GM19455 (cell line): Measurements from ENCODE around the gene LAMA2.
"Not testable (repeated sequence)": the region's sequence is repeated elsewhere in the genome, so short reads cannot be mapped to it uniquely, and the experiment has no call there.

ENCODE experiments used
- ATAC-seq: cut with Tn5 transposase; IDR thresholded peaks from one replicate; pipeline ENCODE4 v1.9.1; 2021; ENCODE audit not compliant: unreplicated experiment

LAMA2 gene

DNA sequence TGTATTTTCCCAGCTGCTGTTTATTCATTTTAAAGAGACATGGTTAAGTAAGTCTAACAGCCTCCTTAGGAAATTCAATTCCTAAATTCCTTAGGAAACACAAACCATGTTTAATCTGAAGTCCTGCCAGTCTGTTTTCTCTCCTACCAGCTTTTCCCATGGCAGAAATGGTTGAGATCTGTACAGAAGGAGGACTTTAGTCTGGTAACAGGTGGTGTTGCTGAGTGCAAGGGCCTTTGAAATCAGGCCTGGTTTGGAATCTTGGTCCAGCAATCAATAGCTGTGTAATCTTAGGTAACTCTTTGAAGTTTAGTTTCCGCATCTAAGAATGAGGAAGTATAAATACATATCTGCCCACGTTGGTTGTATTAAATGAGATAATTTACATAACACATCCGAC, 232.5 kb downstream of the LAMA2 start:
- no peak for ATAC-seq

DNA sequence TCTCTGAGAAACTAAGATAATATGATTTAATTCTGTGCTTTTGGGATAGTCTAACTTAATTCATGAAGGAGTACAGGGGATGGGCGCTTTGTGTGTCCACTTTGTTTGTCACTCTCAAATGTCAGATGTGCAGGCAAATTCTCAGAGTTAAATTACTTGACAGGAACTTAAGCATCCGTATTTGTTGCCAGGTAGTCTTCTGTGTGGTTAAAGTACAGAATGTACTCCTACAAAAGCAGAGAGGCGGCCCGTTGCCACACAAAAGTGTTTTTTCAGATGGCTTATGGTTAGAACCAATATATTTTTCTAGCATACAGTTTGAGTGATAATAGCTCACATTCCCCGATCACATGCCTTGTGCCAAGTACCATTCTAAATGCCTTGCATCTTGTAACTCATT, 234.4 kb downstream of the LAMA2 start:
- ATAC-seq: no peak

DNA sequence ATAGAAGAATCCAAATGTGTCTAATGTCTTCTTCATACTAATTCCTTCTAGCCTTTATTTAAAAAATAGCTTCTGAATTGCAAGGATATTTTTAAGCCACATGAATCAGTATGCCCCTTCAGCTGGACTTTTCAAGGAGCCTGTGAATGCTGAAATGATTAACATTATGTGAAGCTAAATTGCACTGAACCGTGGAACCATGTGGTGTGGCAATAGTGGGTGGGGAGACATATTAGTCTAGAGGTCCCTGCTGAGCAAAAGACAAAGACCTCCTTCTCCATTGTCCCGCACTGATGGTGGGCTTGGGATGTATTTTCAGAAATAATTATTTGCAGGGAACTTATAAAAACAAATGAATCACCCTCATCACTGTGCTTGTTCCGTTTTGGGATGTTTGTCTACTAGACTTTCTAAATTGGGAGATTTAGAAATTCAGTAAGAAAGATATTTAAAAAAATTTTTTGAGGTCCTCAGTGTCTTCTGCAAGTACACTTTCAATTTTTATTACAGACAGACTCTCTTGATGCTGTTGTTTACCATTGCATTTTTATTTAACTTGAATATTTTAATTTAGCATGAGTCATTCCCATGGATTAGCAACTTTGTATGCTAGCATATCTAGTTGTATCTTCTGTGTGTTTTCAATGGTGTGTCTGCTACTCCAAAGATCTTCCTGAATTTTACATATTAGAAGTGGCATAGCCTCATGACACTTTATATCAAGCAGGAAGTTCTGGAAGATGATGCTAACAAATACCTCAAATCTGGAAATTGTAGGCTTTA, 238.1 kb downstream of the LAMA2 start:
- no peak for ATAC-seq

DNA sequence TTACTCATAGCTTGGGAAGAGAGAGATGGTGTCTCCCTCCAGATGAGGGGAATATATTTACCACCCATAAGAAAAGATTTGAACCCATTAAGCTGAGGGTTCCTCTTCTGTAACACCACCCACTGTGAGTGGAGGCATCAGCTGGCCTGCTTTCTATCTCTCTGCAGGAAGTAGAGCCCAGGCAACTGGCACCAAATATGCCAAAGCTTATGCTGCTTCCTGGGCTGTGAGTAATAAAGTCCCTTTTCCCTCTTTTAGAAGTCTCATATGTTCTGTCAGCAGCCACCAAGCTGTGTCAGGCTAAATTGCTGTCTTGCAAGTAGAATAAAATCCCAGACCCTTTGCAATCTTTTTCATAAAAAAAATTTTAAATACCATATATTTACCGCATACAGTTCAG, 241.4 kb downstream of the LAMA2 start:
- no peak for ATAC-seq

DNA sequence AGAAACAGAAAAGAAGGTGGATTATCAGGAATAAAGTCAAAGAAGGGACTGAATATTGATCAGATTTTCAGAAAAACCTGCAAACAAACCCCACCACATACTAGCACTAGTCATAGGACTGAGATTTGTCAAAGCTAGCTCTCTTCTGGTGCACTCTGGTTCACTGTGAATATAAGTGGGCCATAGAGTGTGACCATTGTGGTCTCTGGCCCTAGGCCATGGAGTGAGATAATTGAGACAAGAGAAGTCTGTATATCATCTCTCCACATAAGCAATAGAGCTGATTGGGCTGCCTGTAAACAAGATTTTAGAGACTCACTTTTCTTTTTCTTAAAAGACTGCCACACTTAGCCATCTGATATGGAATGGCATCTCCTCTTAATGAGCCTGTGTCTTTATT, 247.2 kb downstream of the LAMA2 start:
- no peak for ATAC-seq

DNA sequence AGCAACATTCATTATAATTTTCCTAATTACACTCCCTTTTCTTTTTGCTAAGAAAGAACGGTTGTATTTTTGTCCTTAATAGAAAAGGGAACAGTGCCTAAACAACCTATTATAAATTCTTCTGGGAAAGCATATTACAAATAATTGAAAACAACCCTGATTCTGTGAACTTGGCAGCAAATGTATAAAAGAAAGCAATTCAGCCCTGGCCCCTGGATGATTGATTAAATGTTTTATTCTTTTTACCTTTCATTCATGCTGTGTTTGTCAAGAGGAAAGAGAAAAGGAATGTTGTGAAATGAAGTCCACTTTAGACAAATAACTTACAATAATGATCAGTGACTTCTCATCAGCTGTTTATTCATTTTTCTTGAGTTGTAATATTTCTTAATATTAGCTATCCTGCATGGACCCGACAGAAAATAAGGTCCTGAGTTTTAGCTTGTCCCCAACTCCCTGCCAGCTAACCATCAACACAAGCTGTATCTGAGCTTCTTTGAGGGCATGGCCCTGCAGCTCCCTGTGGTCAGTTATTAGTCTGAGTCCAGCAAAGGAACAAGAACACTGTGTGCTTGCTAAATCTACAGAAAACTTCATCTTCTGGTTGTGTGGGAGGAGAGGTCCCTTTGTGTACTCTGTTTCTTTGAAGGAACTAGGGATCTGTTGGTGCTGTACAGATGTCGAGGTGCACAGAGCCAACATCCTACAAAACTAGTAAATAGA, 248.2 kb downstream of the LAMA2 start:
- no peak for ATAC-seq

DNA sequence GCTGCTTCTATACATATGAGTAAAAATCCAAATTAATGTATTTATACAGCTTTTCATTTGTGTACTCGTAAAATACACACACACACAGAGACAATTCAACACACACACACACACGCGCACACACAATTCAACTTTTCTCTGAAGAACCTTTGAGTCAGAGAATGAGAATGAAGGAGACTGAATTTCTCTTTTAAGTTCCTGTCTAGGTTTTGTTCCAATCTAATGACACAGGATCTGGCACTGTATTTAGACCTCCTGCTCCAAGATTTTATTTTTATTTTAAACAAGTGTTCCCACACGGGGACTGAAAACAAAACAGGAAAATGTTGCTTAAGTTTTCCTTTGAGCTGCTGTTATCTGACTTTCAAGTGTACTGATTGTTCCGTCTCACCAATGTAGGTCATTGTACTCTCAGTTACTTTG, 250.8 kb downstream of the LAMA2 start:
- no peak for ATAC-seq

DNA sequence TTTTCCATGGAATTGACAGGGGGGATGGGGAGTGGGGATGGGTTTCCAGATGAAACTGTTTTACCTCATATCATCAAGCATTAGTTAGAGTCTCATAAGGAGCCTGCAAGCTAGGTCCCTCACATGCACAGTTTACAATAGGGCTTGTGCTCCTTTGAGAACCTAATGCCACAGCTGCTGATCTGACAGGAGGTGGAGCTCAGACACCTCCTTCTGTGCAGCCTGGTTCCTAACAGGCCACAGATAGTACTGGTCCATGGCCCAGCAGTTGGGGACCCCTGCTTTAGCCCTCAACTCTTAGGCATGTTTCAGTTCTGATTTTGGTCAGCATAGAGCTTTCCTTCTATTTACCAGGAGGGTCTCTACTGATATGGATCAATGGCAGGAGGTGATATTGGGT, 251.6 kb downstream of the LAMA2 start:
- ATAC-seq: no peak

DNA sequence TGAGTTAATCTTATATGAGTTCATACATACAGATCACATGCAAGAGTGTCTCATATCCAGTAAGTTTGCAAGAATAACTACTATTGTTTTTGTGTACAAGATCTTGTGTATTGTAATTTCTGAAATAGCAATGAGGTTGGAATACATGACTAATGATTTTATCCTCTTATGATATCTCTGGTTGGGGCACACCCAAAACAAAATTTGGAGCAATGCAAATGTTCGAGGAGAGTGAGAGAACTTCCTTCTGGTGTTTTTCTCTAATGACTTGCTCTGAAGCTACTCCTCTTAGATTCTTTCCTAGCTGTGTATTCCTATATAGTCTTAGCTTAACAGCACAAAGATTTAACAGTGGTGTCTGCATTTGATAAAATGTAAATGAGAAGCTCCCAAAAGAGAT, 252.5 kb downstream of the LAMA2 start:
- ATAC-seq: no peak

DNA sequence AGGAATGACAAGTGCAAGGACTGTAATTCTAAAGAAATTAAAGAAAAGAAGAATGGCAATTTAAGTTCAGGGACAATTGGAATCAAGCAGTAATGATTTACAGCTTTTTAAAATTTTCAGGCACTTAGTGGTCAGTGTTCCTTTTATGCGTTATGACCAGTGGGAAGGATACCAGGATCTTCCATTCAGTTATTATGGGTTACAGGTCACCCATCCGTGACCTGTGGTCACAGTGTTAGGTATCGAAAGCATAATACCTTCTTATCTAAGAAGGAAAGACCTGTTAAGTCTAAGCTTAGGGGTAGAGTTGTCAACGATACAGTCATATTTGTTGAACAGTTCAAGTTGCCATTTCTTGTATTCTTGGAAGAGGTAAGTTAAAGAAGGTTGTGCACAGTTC, 253.8 kb downstream of the LAMA2 start:
- no peak for ATAC-seq

DNA sequence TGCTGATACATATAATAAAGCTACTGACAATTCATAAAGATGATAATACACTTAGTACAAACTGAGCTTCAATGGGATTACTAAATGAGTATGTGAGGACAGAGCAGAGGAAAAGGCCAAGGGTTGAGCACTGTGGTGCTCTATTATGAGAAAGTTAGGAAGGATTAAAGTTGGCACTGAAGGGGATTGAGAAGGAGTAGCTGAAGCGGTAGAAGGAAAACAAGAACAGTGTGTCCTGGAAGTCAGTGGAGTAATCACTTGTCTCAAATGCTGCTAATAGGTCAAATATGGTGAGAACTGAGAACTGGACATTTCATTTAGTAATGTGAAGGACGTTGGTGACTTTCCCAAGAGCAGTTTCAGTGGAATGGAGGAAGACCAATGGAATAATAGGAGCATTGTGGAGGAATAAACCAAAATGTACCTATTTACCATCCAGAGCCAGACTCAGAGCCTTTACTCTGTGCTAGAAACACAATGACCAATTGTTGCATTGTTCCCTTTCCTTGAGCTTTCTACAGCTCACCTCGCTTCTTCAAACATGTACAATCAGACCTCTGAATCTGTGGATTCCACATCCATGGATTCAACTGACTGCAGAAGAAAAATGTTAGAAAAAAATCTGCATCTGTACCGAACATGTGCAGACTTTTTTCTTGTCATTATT, 255.9 kb downstream of the LAMA2 start:
- ATAC-seq: no peak

DNA sequence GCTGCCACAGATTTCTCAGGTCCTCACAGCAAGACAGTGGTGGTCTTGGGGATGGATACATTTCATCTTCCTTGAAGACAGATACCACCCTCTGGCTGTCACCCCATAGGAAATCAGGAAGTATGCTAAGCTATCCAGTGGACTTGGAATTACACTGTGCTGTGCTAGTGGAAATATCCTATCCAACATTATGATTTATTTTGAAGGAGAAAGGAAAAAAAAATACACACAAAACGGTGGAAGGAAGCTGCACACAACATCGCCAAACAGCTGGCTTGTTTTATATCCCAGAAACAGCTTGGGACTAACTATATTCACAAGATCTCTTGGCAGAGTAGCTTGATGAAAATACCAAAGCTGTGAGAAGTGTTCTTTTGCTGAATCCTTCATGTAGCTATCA, 257.6 kb downstream of the LAMA2 start:
- ATAC-seq: no peak

DNA sequence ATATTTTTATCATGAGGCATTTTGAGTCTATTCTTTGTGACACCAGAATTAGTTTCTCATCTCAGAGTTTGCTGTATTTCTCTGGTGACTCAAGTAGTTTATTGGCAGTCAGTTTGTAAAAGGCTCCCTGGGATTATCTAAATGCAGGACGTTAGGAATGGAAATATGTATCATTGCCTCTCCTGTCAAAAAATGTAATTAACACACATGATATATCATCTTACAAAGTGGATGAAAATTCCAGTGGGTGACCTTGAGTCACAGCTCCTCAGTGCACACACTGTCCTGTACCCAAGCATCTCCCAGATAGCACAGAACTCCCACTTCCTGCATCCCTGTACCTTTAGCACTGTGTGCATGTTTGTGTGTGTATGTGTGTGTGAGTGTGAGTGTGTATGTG, 258.6 kb downstream of the LAMA2 start:
- ATAC-seq: no peak

DNA sequence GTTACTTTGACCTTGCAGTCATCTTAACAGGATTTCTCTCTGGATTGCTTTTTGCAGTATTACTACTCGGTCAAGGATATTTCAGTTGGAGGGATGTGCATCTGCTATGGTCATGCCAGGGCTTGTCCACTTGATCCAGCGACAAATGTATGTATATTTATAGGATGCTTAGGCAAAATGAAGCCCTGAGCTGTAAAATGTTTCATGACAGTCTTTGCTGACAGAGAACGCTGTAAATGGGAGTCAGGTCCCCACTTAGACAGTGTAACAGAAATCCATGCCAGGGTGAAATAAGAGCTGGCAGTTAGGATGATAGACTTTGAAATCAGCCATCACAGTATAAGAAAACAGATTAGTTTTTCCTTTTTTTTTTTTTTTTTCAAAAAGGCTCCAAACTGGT, 264.0 kb downstream of the LAMA2 start:
- no peak for ATAC-seq

DNA sequence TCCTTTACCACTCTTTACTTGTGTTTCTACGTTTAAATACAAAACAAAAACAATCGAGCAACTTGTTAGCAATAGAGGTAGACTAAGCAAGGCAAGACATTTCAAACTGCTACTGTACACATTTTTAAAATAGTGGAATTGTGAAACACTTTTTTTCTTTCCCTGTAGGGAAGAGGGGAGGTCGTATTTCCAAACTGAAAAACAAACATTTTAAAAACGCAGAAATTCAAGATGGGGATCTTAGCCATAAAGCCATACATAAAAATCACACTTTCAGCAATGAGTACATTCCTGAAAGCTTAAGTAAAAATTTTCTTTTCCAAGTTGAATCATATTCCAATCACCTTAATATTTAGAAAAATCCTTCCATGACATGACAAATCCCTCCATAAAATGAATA, 267.6 kb downstream of the LAMA2 start:
- no peak for ATAC-seq

DNA sequence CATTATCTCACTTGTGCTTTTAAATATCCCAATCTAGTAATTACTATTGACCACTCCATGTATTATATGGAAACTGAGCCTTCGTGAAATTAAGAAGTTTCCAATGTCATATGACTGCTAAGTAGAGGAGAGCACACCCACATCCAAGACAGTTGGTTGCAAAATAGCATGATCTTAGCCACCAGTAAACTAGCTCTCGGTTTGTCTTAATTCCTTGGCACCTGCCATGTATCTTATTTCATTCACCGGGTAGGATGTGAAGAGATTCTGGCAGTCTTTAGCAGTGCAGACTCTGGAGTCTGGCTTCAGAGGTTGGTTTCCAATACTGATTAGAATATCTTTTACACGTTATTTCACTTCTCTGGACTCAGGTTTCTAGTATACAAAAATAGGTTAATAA, 270.3 kb downstream of the LAMA2 start:
- no peak for ATAC-seq

DNA sequence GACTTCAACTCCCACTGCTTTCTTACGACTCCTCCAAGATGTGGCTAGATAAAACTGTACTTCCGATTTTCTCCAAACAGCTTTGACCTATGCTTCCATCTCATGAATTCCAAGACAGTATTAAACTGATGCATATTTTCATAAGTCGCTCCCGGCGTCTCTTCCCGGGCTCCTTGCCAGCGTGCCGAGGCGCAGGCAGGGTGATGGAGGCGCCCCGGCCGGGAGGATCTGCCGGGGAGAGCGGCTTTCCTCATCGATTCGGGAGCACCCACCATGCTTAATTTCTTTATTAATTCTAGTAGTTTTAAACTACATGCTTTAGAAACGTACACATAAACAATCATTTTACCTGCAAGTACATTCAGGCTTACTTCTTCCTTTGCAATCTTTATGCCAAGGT, 276.3 kb downstream of the LAMA2 start:
- not testable (repeated sequence) for ATAC-seq

DNA sequence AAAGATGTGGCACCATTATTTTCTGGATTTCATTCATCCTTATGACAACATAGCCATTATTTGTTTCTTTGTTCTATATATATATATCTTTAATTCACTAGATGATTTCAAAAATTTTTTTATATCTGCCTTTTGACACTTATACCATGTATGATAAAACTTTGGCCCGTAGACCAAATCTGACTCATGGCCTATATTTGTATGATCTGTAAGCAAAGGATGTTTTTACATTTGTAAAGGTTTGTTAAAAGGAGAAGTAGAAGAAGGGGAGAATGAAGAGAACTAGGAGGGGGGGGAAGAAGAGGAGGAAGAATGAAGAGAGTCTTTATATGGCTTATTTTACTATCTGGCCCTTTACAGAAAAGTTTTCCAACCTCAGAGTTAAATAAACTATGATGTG, 279.7 kb downstream of the LAMA2 start:
- ATAC-seq: no peak

DNA sequence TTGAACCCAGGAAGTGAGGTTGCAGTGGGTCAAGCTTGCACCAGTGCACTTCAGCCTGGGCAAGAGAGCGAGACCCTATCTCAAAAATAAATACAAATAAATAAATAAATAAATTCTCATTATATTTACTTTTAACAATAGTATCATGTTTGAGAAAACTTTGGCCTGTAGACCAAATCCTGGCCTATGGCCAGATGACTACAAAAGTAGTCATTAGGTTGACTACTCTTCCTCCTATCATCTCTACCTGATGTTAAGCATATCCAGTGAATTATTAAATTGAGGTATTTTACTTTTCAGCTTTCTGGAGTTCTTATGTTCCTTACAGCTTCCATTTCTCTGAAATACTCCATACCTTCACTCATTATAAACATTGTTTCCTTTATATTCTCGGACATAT, 280.6 kb downstream of the LAMA2 start:
- ATAC-seq: no peak

DNA sequence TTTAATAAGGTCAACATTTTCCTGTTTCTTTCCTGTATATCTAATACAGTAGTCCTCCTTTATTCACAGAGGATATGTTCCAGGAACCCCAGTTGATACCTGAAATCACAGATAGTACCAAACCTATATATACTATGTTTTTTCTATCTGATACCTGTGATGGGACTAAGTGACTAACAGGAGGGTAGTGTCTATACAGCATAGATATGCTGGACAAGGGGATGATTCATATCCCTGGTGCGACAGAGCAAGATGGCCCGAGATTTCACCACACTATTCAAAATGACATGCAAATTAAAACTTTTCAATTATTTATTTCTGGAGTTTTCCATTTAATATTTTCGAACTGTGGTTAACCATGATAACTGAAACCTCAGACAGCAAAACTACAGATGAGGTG, 281.1 kb downstream of the LAMA2 start:
- no peak for ATAC-seq

DNA sequence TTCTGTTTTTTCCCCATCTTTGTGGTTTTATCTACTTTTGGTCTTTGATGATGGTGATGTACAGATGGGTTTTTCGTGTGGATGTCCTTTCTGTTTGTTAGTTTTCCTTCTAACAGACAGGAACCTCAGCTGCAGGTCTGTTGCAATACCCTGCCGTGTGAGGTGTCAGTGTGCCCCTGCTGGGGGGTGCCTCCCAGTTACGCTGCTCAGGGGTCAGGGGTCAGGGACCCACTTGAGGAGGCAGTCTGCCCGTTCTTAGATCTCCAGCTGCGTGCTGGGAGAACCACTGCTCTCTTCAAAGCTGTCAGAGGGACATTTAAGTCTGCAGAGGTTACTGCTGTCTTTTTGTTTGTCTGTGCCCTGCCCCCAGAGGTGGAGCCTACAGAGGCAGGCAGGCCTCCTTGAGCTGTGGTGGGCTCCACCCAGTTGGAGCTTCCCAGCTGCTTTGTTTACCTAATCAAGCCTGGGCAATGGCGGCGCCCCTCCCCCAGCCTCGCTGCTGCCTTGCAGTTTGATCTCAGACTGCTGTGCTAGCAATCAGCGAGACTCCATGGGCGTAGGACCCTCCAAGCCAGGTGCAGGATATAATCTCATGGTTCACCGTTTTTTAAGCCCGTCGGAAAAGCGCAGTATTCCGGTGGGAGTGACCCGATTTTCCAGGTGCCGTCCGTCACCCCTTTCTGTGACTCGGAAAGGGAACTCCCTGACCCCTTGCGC, 289.5 kb downstream of the LAMA2 start:
- not testable (repeated sequence) for ATAC-seq

DNA sequence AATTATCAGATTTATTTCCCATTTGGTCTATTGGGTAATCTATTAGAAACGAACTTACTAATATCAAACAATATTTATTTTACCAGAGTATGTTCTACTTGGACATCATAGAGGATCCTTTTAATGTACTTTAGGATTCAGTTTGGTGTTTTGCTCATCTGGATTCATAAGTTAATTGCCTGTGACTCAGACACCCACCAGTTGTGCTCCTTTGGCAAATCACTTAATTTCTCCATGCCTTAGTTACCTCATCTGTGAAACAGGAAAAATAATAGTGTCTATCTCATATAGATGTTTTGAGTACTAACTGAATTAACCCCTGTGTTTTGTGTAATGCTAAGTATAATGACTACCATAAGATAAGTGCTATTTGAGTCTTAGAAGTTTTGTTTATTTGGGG, 292.1 kb downstream of the LAMA2 start:
- ATAC-seq: no peak
